HG03060 (cell line): Measurements from ENCODE around the gene RGS21.
"Not testable (repeated sequence)": the region's sequence is repeated elsewhere in the genome, so short reads cannot be mapped to it uniquely, and the experiment has no call there.

Source experiments
- ATAC-seq: cut with Tn5 transposase; IDR thresholded peaks from one replicate; pipeline ENCODE4 v1.9.1; 2021; ENCODE audit warnings: low read depth, moderate number of reproducible peaks; ENCODE audit not compliant: unreplicated experiment

RGS21 gene, protein sequence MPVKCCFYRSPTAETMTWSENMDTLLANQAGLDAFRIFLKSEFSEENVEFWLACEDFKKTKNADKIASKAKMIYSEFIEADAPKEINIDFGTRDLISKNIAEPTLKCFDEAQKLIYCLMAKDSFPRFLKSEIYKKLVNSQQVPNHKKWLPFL

DNA sequence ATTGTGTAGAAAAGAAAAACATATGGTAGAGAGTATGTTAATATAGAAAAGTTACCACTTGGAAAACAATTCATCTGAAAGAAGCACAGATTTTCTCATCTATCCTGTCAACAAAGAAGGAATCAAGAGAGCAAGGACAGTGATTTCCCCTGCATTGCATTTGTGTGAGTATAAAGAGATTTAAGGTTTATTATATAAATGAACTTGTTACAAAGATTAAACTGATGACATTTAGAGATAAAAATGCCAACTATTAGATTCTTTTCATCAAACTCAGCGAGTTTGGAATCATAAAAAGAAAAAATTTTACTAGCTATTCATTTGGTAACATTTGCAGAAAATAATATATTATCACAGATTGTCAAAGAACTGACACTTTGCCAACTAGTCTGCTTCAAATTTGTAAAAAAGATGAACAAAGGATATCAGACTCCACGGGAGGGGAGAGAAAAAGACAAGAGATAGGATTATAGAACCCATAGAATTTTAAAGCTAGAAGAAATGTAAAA, at the start of gene RGS21:
TSS of gene RGS21 (plus strand) at position 51 of the 509 bp plus-strand sequence. CDS start 26,045 bp downstream, outside the sequence.
- ATAC-seq: no peak

DNA sequence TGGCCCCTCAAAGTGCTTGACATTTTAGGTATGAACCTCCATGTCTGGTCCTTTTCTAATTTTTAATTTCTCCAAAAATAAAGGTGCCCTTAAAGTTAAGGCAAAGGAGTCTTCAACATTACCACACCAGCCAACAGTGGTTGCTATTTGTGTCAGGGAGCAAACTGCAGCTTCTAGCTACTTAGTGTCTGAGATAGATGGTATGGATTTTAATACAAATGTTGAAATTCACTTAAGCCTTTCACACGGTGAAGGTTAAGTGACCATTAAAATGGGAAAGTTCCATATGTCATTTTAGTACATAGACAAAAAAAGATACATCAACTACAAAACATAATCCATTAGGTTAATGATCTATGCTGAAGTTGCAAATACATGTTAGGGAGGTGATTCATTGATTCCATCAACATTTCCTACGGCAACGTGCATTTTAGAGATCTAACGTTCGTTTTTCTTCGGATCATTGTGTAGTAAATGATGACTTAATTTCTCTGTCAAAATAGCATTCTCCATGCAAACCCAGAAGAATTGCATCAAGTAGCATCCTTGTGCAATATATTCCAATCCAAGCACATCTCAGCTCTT, 48.2 kb upstream of the RGS21 start:
- ATAC-seq: no peak

DNA sequence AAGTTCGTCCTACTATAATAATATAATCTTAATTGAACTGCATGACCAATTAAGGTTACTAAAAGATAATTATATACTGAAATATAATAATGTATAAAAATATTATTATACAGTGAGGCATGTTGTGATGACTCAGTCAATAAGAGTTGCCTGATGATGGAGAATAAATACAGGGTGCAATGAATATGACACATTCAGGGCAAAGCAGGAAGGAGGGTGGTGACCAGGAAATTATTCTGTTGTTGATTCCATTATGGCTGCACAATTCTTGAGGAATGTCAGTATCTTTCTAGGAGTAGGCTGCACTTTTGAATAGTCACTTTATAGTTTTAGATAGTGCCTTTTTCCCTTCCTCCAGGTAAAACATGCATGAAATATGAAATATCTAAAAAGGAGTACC, 46.4 kb upstream of the RGS21 start:
- no peak for ATAC-seq

DNA sequence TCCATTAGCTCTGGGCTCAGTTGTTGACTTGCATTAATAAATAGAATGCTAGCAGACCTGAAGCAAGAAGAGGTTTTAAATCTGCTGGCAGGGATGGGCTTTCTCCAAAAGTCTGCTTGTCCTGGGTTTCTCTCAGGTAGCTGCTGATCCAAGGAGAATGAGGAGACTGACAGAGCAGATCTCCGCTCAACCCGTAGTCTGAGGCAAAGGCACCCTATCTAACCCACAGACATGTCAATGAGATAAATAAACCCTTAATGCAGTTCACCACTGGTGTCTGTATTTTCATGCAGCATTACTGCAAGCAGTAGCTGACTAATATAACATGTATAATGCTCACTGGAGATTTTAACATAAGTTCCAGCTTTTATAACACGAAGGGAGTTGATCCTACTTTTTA, 44.1 kb upstream of the RGS21 start:
- no peak for ATAC-seq

DNA sequence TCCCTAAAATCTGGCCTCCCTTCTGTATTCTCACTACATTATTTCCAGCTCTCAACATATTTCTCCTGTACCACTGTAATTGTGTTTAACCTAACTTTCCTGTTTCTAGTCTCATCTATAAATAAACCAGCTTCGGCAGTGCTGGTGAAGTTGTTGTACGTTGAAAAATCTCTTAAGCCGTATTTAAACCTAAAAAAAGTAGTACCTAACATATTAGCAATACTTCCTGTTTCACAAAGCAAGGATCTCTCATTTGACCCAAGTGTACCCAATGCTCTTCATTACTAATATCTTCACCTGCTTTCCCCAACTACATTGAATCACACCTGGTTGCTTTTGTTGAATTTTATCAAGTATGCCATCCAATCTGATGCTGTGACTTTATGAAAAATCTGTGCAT, 42.2 kb upstream of the RGS21 start:
- ATAC-seq: no peak

DNA sequence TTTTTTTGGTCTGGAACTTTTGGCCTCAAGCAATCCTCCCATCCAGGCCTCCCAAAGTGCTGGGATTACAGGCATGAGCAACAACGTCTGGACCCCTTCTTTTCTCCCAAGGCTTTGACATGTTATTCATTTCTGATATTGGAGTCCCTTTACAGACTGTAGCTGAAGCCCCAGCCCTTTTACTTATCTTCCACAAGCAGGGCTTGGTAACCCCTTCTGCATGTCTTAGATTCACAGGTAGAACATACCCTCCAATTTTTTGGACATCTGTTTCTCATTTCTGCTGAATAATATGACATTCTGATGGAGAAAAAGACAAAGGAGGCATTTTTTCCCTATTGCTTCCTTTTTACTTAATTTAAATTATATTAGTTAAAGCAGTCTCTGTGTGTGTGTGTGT, 39.2 kb upstream of the RGS21 start:
- no peak for ATAC-seq

DNA sequence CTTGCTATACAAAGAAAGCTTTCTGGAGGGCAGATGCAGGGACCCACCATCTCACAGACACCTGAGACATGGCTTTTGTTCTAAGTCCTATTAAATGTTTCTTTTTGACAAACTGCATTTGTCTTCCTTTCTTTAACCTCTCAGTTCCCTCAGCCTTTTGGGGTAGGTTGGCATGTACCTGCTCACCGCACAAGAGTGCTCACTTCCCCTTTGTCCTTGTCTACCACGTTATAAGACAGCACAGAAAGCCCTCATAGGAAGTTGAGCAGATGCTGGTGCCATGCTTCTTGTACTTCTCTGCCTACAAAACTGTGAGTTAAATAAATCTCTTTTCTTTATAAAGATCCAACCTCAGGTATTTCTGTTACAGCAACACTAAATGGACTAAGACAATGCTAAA, 31.9 kb upstream of the RGS21 start:
- no peak for ATAC-seq

DNA sequence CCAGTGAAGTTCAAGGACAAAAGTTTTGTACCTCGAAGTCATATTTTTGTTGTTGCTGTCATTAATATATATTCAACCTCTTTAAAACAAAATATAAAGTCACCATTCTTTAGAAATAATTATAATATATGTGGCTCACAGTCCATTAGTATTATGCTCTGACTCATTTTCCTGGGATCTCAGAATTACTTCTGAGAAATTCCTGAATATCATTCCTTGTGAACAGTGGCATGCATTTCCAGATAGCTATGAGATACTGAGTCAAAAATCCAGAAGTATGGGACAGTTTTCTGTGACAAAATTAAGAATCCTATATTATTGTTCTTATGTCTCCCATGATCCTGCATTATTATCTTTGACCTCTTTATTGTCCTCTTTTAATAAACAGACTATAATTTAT, 13.8 kb upstream of the RGS21 start:
- no peak for ATAC-seq

DNA sequence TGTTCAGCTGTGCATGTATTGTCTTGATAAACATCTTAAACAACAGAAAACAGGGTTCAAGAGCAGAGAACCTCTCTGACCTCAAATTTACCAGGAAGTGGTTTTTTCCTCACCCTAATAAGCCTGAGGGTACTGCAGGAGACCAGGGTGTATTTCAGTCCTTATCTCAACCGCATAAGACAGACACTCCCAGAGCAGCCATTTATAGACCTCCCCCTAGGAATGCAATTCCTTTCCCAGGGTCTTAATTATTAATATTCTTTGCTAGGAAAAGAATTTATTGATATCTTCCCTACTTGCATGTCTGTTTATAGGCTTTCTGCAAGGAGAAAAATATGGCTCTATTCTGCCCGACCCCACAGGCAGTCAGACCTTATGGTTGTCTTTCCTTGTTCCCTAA, 8.5 kb upstream of the RGS21 start:
- not testable (repeated sequence) for ATAC-seq

DNA sequence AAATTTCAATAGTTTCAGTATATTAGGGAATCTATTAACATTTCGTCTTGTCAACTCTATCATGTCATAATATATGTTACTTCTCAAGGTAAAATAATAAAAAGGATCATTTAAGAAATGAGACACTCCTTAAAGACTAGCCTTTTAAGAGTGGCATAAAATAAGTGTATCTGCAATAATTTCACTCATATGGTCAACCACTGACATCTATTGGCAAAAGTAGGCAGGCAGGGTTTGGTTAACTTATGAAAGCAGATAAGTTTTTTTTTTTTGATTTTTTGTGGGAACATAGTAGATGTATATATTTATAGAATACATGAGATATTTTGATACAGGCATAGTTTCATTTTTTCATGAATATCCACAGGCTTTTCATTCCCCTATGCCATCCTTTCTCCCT, 5.5 kb upstream of the RGS21 start:
- no peak for ATAC-seq

DNA sequence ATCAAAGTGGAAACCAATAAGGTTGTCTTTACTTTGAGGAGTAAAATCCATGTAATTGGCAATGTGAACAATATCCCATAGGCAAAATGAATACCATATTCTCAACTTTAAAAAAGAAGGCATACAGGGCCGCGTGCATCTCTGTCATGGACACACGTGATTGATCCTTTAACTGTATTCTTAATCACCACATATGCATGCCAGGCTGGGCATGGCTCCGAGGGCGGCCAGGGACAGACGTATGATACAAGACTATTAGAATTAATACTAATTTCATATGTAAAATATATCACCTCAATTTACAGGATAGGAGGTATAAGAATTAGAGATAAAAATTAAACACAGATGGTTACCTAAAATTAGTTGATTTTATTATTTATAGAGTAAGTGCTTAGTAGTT, 11.2 kb downstream of the RGS21 start:
- ATAC-seq: no peak

DNA sequence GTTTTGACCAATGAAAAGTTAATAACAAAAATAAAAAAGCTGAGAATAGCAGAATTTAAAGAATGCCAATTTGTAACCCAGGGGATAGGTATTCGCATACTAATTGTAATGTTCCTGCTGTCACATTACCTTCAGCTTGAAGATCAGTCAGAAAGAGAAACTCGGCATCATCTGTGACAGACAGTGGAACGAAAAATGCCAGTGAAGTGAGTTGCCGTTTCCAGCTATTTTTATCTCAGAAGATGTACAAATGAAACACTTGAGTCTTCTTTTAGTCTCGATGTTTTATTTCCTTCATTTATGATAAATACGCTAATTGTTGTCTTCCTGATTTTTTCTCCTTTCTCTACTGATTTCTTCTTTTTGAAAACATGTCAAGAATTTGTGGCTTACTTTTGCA, 26.1 kb downstream of the RGS21 start:
- ATAC-seq: no peak

DNA sequence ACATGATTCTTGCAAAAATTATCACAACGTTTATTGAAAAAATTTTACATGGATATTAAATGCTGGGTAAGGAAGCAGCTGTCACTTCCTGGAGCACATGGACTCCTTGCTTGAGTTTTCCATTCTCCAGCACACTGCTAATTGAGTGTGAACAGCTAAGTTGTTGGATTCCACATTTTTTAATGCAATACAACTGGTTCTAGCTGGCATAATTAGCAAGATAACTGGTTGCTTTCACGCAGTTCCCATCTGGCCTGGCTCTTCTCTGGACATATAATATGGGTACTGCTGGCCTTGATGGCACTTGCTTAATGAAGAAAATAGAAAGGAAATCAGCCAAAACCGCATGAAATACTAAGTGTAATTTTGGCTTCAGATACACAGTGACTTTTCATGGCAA, 26.6 kb downstream of the RGS21 start:
- no peak for ATAC-seq

DNA sequence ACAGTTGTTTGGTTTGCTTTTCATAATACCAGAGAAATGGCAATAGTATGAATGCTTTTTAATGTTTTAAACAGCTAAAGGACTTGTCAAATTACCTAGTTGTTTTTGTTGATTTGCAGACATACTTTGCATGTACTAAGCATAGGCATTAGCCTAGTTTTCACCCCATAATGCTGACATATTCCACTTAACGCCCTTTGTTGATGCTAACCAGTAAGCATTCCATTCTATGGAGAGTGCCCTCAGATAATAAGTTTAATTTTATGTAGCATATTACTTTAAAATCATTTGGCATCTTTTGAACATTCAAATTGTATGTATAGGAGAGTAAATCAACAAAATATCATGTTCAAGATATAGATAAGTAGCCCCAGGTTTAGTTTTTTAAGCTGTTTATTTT, 32.5 kb downstream of the RGS21 start:
- no peak for ATAC-seq

DNA sequence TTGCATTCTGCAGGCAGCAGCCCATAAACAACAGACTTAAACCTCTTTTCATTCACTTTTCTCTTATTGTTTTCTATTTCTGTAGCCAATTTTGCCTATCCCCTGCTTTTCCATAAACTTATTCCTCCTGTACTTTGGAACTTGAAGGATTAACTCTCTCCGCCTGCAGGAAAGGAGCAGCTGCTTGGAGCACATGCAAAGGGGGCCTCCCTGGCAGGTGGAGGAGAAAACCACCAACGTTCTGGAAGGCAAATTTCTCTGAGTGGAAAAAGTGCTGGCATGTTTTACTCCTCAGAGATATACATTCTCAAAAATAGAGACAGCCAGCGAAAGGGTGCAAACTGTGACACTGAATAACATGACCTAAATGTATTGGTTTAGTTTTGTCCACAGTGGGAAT, 33.6 kb downstream of the RGS21 start:
- no peak for ATAC-seq

DNA sequence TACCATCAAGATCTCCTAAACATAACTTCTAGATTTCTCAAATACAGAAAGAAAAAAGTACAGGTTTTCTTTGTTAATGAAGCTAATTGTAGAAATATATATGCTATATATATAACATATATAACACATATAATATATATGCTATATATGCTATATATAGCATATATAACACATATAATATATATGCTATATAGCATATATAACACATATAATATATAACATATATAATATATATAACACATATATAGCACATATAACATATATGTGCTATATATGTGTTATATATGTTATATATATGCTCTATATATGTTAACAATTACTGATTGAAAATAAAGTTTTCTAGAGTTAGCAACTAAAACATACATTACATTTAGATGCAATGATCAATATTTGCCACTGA, 34.8 kb downstream of the RGS21 start:
- ATAC-seq: no peak

DNA sequence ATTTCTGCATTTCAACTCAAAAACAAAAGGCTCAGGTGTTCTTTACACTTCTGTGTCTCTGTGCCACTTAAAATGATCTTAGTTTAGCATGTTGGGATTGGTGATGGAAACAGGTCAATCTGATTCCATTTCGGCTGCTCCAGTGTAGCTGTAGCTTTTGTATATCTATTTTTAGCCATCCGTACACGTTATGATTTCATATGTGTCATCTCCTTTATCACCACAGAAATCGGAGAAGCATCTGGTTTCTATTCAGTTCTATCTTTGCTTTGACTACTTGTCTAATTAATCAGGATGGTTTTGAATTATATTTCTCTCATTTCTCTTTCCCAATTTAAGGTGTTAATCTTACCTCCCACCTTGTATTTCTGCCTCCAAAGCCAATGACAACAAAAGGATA, 41.1 kb downstream of the RGS21 start:
- ATAC-seq: no peak

DNA sequence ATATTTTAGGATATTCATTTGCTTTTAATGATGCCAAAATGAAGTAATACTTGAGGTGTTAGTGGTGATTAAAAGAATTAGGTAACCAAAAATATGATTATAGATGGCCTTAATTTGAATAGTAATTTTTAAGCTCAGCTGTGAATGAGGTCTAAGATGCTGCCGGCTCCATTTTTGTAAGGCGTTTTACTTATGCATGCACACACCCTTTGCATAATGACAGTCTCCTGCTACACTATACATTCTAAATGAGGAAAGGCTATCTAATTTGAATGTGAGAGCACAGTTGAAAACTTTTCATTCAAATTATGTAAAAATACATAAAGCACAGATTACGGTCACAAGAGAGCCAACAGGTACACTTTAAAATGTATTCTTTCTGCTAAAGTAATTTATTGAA, 41.6 kb downstream of the RGS21 start:
- no peak for ATAC-seq

DNA sequence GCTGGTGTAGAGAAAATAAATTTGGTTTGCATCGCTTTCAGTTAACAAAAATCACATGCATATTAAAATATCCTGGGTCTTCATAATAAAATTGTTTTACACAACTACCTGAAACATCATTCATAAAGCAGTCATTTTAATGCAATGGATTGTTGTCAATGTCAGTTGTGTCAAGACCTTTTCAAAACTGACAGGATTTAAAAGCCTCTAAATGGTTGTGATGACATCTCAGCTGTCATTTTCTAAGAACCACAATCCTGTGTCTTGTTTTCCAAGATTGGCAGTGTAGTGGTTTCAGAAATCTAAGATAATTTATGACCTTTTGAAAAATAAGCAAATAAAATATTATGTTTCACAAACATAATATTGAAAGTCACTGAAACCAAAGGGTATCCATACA, 42.0 kb downstream of the RGS21 start:
- ATAC-seq: no peak

DNA sequence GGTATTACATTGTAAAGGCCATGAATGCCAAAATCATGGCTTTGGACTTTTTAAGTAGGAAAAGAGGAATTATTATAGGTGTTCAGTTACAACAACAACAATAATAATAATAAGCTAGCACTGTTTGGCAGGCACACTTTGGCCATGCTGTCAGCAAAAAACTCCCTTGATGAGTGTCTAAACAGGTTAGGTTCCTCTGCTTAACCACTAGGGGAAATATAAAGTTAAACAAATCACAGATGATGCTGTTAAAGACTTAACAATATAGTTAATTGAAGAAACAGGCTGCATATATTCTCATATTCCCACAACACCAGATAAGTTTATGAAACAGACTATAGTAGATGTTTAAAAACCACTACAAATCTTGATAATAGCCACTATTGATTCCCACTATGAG, 46.4 kb downstream of the RGS21 start:
- no peak for ATAC-seq

DNA sequence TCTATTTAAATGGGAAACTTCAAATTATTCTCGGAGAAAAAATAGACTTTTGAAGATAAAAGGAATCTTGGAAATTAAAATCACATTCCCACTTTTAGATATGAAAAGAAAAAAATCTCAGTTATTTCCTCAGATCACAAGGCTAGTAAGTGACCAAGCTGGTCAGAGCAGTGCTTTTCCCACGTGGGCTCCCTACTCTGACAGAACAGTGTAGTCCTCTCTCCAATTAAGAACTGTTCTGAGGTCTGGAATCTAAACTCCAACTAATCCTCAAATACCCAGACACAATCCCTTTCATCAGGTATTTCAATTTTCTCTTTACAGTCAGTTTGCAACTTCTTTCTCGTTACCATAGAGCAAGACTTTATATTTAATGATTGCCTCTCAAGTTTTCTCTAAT, 50.6 kb downstream of the RGS21 start:
- ATAC-seq: no peak

DNA sequence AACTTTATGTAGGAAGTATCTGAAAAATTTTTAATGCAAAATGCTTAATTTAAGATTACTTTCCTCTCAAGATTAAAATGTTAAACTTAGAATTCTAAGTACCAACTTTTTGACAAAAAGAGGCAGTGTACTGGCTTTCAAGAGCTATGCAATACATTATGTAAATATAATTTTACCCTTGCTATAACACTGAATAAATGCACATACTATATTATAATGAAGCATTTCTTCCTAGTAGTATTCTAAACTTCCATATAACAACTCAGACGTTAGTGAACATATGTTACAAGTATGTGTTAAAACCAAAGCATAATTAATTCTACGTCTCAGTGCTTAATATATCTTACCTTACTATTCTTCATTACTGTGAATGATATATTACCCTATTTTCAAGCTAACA, 58.5 kb downstream of the RGS21 start:
- no peak for ATAC-seq

DNA sequence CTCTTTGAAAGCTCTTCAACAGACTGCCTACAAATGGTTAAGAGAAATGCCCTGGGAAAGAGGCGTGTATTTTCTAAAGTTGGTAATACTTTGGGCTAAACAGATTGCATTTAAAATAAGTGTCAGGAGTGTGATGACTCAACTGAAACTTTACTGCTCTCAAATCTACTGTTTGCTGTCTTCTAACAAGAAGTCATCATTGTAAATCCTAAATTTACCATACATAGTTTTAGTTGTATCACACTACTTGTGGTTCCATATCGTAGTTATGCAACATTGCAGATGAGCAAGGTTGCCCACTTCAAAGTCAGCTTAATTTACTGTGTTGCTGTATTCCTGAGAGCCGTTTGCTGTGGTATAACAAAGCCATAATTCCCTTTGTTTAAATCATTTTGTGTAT, 59.6 kb downstream of the RGS21 start:
- no peak for ATAC-seq
